CD4-positive, alpha-beta T cell treated with Interleukin-1 beta for 1 hour (primary cell): ENCODE measurements around the gene CCL24.
"Not testable (repeated sequence)": the region's sequence is repeated elsewhere in the genome, so short reads cannot be mapped to it uniquely, and the experiment has no call there.

ENCODE experiments used
- DNase-seq, 2 donors: peaks; one replicate each; pipeline ENCODE4 v3.0.0-alpha.2; 2020 to 2022

Gene CCL24

GRCh38 chr7:75779035-75779434 lies 34.6 kb downstream of the CCL24 start:
- DNase-seq: not testable (repeated sequence)

GRCh38 chr7:75776295-75776971 lies 37.2 kb downstream of the CCL24 start:
- peak; percentile 2 to 51 for DNase-seq

GRCh38 chr7:75773958-75774357 lies 39.6 kb downstream of the CCL24 start:
- not testable (repeated sequence) for DNase-seq

- no peak for DNase-seq
These were observed 41.2 kb downstream of the CCL24 start, which contains the start of gene CCL26 for GRCh38 chr7:75772081-75773077. TSS of gene CCL26 (minus strand) at chr7:75772211. CDS start at chr7:75772176, 35 bp downstream.

- no peak for DNase-seq
These were observed 42.4 kb downstream of the CCL24 start for GRCh38 chr7:75771224-75771623.

GRCh38 chr7:75762350-75762917 lies 51.2 kb downstream of the CCL24 start:
- peak in 1 of 2 donors; percentile 58 for DNase-seq

- DNase-seq: not testable (repeated sequence)
These were observed 51.8 kb downstream of the CCL24 start for GRCh38 chr7:75761801-75762200.
